Measurements from ENCODE around the gene CCDC8.
"Not testable (repeated sequence)": the region's sequence is repeated elsewhere in the genome, so short reads cannot be mapped to it uniquely, and the experiment has no call there.

The CCDC8 gene

GRCh38 chr19:46385636-46386035 lies 27.7 kb downstream of the CCDC8 start:
- H3K9ac ChIP-seq (ENCODE audit: low read depth, low read length): no peak overlapping the region

GRCh38 chr19:46384396-46384795 lies 29.0 kb downstream of the CCDC8 start:
- Histone ChIP-seq H3K27me3 (ENCODE audit: control insufficient read depth, insufficient read depth, low read length) (no peaks in the 10 kb centered on the region), H3K9me3 (ENCODE audit: control insufficient read depth, insufficient read depth, low read length) (no peaks in the 10 kb centered on the region), H3K36me3 (ENCODE audit: control insufficient read depth, insufficient read depth, low read length) (peaks cover 50% of the 10 kb centered on the region), H3K9ac (ENCODE audit: low read depth, low read length) (no peak overlapping the region), H3K4me3 (ENCODE audit: low read depth, low read length) (no peak overlapping the region), H3K4me1 (ENCODE audit: control insufficient read depth, insufficient read depth, low read length) (no peaks in the 10 kb centered on the region)

More at GRCh38 chr19:46385636-46386035, 27.7 kb downstream of the CCDC8 start:
- Histone ChIP-seq H3K27me3 (ENCODE audit: control insufficient read depth, insufficient read depth, low read length) (no peaks in the 10 kb centered on the region), H3K36me3 (ENCODE audit: control insufficient read depth, insufficient read depth, low read length) (peaks cover 58% of the 10 kb centered on the region), H3K4me3 (ENCODE audit: low read depth, low read length) (no peak overlapping the region), H3K4me1 (ENCODE audit: control insufficient read depth, insufficient read depth, low read length) (no peaks in the 10 kb centered on the region), H3K9me3 (ENCODE audit: control insufficient read depth, insufficient read depth, low read length) (no peaks in the 10 kb centered on the region)

DNA sequence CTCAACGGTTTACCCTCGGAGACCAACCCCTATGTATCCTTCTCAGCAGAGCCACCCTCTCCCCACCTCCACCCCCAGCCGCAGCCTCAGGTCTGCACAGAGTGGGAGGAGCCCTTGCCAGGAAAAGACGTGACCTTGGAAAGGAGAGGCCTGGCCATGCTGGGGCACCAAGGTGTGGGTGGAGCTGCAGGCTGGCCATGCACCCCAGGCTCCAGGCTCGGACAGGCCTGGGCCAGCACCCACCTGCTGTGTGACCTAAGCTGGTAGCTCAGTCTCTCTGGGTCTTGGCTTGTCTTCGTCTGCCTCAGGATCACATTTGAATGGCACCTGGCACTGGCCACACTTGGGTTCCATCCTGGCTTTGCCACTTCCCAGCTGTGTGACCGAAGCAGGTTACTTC lies 29.5 kb downstream of the CCDC8 start:
- no peaks in the 10 kb centered on the region for H3K9me3 ChIP-seq (ENCODE audit: control insufficient read depth, insufficient read depth, low read length)
- no peaks in the 10 kb centered on the region for H3K4me1 ChIP-seq (ENCODE audit: control insufficient read depth, insufficient read depth, low read length)
- H3K9ac ChIP-seq (ENCODE audit: low read depth, low read length): no peak overlapping the region
- no peak overlapping the region for H3K4me3 ChIP-seq (ENCODE audit: low read depth, low read length)
- no peaks in the 10 kb centered on the region for H3K27me3 ChIP-seq (ENCODE audit: control insufficient read depth, insufficient read depth, low read length)
- H3K36me3 ChIP-seq (ENCODE audit: control insufficient read depth, insufficient read depth, low read length): peaks cover 46% of the 10 kb centered on the region

- Histone ChIP-seq H3K4me1 (ENCODE audit: control insufficient read depth, insufficient read depth, low read length) (no peaks in the 10 kb centered on the region), H3K27me3 (ENCODE audit: control insufficient read depth, insufficient read depth, low read length) (no peaks in the 10 kb centered on the region), H3K9me3 (ENCODE audit: control insufficient read depth, insufficient read depth, low read length) (no peaks in the 10 kb centered on the region), H3K9ac (ENCODE audit: low read depth, low read length) (no peak overlapping the region), H3K4me3 (ENCODE audit: low read depth, low read length) (no peak overlapping the region), H3K36me3 (ENCODE audit: control insufficient read depth, insufficient read depth, low read length) (peaks cover 41% of the 10 kb centered on the region)
Observed at GRCh38 chr19:46383171-46383815, 30.1 kb downstream of the CCDC8 start.

DNA sequence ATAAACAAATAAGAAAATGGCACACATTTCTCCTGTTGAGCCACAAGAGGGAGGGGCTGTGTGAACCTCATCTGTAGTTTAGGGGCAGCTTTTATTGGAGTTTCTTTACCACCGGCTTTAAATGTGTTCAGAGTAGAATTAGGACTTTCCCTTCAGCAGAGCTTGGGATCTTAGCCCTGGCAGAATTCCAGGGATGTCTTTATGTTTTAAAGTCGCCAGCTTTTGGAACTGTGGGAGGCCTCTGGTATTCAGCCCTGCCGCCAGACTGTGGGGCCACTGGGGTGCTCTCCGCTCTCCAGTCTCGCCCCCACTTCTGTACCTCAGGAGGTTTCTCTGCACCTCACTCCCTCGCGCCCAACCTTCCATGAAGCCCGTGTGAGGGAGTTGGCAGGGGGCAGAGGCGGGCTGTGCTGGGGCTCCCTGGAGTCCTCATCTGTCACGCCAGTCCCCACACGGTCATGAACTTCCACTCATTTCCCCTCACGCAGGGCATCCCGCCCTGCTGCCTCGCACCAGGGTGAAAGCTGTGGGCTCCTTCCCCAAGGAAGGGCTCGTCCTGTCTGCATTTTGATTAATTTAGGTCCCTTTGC lies 31.5 kb downstream of the CCDC8 start:
- Histone ChIP-seq H3K27me3 (ENCODE audit: control insufficient read depth, insufficient read depth, low read length) (no peaks in the 10 kb centered on the region), H3K9ac (ENCODE audit: low read depth, low read length) (no peak overlapping the region), H3K9me3 (ENCODE audit: control insufficient read depth, insufficient read depth, low read length) (no peaks in the 10 kb centered on the region), H3K36me3 (ENCODE audit: control insufficient read depth, insufficient read depth, low read length) (peaks cover 38% of the 10 kb centered on the region), H3K4me3 (ENCODE audit: low read depth, low read length) (no peak overlapping the region), H3K4me1 (ENCODE audit: control insufficient read depth, insufficient read depth, low read length) (no peaks in the 10 kb centered on the region)

DNA sequence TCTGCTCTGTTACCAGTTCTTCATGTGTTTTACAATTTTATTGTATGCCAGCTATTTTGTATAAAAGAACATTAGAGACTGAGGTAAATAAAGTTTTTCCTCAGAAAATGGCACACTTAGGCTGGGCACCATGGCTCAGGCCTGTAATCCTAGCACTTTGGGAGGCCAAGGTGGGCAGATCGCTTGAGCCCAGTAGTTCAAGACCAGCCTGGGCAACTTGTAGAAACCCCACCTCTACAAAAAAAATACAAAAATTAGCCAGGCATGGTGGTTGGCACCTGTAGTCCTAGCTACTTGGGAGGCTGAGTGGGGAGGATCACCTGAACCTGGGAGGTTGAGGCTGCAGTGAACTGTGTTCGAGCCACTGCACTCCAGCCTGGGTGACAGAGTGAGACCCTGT lies 32.0 kb downstream of the CCDC8 start:
- Histone ChIP-seq H3K4me3 (ENCODE audit: low read depth, low read length) (no peak overlapping the region), H3K4me1 (ENCODE audit: control insufficient read depth, insufficient read depth, low read length) (no peaks in the 10 kb centered on the region), H3K9ac (ENCODE audit: low read depth, low read length) (no peak overlapping the region), H3K27me3 (ENCODE audit: control insufficient read depth, insufficient read depth, low read length) (no peaks in the 10 kb centered on the region), H3K36me3 (ENCODE audit: control insufficient read depth, insufficient read depth, low read length) (peaks cover 40% of the 10 kb centered on the region), H3K9me3 (ENCODE audit: control insufficient read depth, insufficient read depth, low read length) (no peaks in the 10 kb centered on the region)

GRCh38 chr19:46380690-46381089 lies 32.7 kb downstream of the CCDC8 start:
- Histone ChIP-seq H3K9ac (ENCODE audit: low read depth, low read length) (no peak overlapping the region), H3K4me1 (ENCODE audit: control insufficient read depth, insufficient read depth, low read length) (no peaks in the 10 kb centered on the region), H3K4me3 (ENCODE audit: low read depth, low read length) (no peak overlapping the region), H3K9me3 (ENCODE audit: control insufficient read depth, insufficient read depth, low read length) (no peaks in the 10 kb centered on the region), H3K27me3 (ENCODE audit: control insufficient read depth, insufficient read depth, low read length) (no peaks in the 10 kb centered on the region), H3K36me3 (ENCODE audit: control insufficient read depth, insufficient read depth, low read length) (peaks cover 45% of the 10 kb centered on the region)

DNA sequence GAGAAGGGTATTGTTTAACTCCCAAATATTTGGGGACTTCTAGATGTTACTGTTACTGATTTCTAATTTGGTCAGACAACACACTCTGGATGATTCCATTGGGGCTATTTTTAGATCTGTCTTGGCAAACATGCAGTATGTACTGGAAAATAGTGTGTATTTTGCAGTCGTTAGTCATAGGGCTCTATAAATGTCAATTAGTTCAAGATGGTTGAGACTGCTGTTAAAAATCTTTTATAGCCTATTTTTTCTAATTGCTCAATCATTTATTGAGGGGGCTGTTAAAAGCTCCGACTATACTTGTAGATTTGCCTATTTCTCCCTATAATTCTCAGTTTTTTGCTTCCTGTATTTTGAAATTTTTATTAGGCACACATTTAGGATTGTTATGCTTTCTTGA lies 35.1 kb downstream of the CCDC8 start:
- H3K9me3 ChIP-seq (ENCODE audit: control insufficient read depth, insufficient read depth, low read length): no peaks in the 10 kb centered on the region
- no peak overlapping the region for H3K9ac ChIP-seq (ENCODE audit: low read depth, low read length)
- peaks cover 9% of the 10 kb centered on the region for H3K4me1 ChIP-seq (ENCODE audit: control insufficient read depth, insufficient read depth, low read length)
- H3K4me3 ChIP-seq (ENCODE audit: low read depth, low read length): no peak overlapping the region
- no peaks in the 10 kb centered on the region for H3K27me3 ChIP-seq (ENCODE audit: control insufficient read depth, insufficient read depth, low read length)
- peaks cover 32% of the 10 kb centered on the region for H3K36me3 ChIP-seq (ENCODE audit: control insufficient read depth, insufficient read depth, low read length)

GRCh38 chr19:46376241-46377153 lies 36.9 kb downstream of the CCDC8 start:
- Histone ChIP-seq H3K4me1 (ENCODE audit: control insufficient read depth, insufficient read depth, low read length) (peaks cover 19% of the 10 kb centered on the region), H3K27me3 (ENCODE audit: control insufficient read depth, insufficient read depth, low read length) (no peaks in the 10 kb centered on the region), H3K4me3 (ENCODE audit: low read depth, low read length) (no peak overlapping the region), H3K9ac (ENCODE audit: low read depth, low read length) (no peak overlapping the region), H3K9me3 (ENCODE audit: control insufficient read depth, insufficient read depth, low read length) (no peaks in the 10 kb centered on the region), H3K36me3 (ENCODE audit: control insufficient read depth, insufficient read depth, low read length) (peaks cover 28% of the 10 kb centered on the region)

- peak overlapping the region; percentile 16 for H3K9ac ChIP-seq (ENCODE audit: low read depth, low read length)
- H3K4me1 ChIP-seq (ENCODE audit: control insufficient read depth, insufficient read depth, low read length): peaks cover 20% of the 10 kb centered on the region
- not testable (repeated sequence) for H3K4me3 ChIP-seq (ENCODE audit: low read depth, low read length); H3K9me3 ChIP-seq (ENCODE audit: control insufficient read depth, insufficient read depth, low read length); H3K27me3 ChIP-seq (ENCODE audit: control insufficient read depth, insufficient read depth, low read length)
- peaks cover 30% of the 10 kb centered on the region for H3K36me3 ChIP-seq (ENCODE audit: control insufficient read depth, insufficient read depth, low read length)
Observed at GRCh38 chr19:46375476-46376067, 37.8 kb downstream of the CCDC8 start.

- H3K27me3 ChIP-seq (ENCODE audit: control insufficient read depth, insufficient read depth, low read length): no peaks in the 10 kb centered on the region
- no peaks in the 10 kb centered on the region for H3K9me3 ChIP-seq (ENCODE audit: control insufficient read depth, insufficient read depth, low read length)
- peaks cover 30% of the 10 kb centered on the region for H3K36me3 ChIP-seq (ENCODE audit: control insufficient read depth, insufficient read depth, low read length)
- H3K4me1 ChIP-seq (ENCODE audit: control insufficient read depth, insufficient read depth, low read length): peaks cover 20% of the 10 kb centered on the region
- no peak overlapping the region for H3K4me3 ChIP-seq (ENCODE audit: low read depth, low read length)
- H3K9ac ChIP-seq (ENCODE audit: low read depth, low read length): peak overlapping the region; percentile 54
Observed at GRCh38 chr19:46374536-46375475, 38.6 kb downstream of the CCDC8 start.

Measured in iPS-15b (cell line).